ENCODE results near the gene BRCA1. TPM values are rescaled to one million over a fixed set of nuclear protein-coding genes. Genes with fewer than 3 reads are reported as not detected.

The BRCA1 gene
- polyA plus RNA-seq, 3 donors, result 15.8 to 17.7 (median 16.5) TPM

Other genes starting within 250 kb of the BRCA1 start
- 1 to 10 TPM; 6.2 to 9.6 (median 9.5) TPM for gene G6PC1, start 224.6 kb downstream of the BRCA1 start, polyA plus RNA-seq (ENCODE audit: insufficient read length in 3 of 3)
- gene AARSD1, start 160.9 kb downstream of the BRCA1 start, polyA plus RNA-seq (ENCODE audit: insufficient read length in 3 of 3), result 10 to 100 TPM; 57.3 to 76.0 (median 60.5) TPM
- 1 to 10 TPM; 1.8 to 3.2 (median 3.2) TPM for gene PTGES3L, start 145.3 kb downstream of the BRCA1 start, polyA plus RNA-seq (ENCODE audit: insufficient read length in 3 of 3)
- gene RUNDC1, start 144.8 kb downstream of the BRCA1 start, polyA plus RNA-seq (ENCODE audit: insufficient read length in 3 of 3), result 10 to 100 TPM; 16.8 to 18.1 (median 17.1) TPM
- 1,000 to 10,000 TPM; 1,334 to 1,508 (median 1,422) TPM for gene RPL27, start 126.9 kb downstream of the BRCA1 start, polyA plus RNA-seq (ENCODE audit: insufficient read length in 3 of 3)
- 10 to 100 TPM in 2 of 3 donors, 1 to 10 TPM in 1; 9.3 to 12.9 (median 11.0) TPM for gene IFI35, start 118.6 kb downstream of the BRCA1 start, polyA plus RNA-seq (ENCODE audit: insufficient read length in 3 of 3)
- gene VAT1, start 103.0 kb downstream of the BRCA1 start, polyA plus RNA-seq (ENCODE audit: insufficient read length in 3 of 3), result 100 to 1,000 TPM; 113 to 134 (median 129) TPM
- gene RND2, start 100.1 kb downstream of the BRCA1 start, polyA plus RNA-seq (ENCODE audit: insufficient read length in 3 of 3), result 1 to 10 TPM; 3.6 to 4.0 (median 3.9) TPM
- 100 to 1,000 TPM; 107 to 122 (median 122) TPM for gene NBR1, start 45.9 kb upstream of the BRCA1 start, polyA plus RNA-seq (ENCODE audit: insufficient read length in 3 of 3)
- 10 to 100 TPM; 15.2 to 30.7 (median 17.3) TPM for gene TMEM106A, start 86.5 kb upstream of the BRCA1 start, polyA plus RNA-seq (ENCODE audit: insufficient read length in 3 of 3)
- 10 to 100 TPM; 11.3 to 42.6 (median 12.3) TPM for gene CCDC200, start 103.3 kb upstream of the BRCA1 start, polyA plus RNA-seq (ENCODE audit: insufficient read length in 3 of 3)
- gene RNU2-1, start 108.6 kb upstream of the BRCA1 start, polyA plus RNA-seq (ENCODE audit: insufficient read length in 3 of 3), result not detected